ELF-1 (cell line): ENCODE results near the gene TTC28.
"Not testable (repeated sequence)": the region's sequence is repeated elsewhere in the genome, so short reads cannot be mapped to it uniquely, and the experiment has no call there.

Experiments used
- DNase-seq: peaks from one replicate; pipeline ENCODE4 v3.0.0-alpha.2; 2016; ENCODE audit warnings: low read depth, low spot score

The TTC28 gene

DNA sequence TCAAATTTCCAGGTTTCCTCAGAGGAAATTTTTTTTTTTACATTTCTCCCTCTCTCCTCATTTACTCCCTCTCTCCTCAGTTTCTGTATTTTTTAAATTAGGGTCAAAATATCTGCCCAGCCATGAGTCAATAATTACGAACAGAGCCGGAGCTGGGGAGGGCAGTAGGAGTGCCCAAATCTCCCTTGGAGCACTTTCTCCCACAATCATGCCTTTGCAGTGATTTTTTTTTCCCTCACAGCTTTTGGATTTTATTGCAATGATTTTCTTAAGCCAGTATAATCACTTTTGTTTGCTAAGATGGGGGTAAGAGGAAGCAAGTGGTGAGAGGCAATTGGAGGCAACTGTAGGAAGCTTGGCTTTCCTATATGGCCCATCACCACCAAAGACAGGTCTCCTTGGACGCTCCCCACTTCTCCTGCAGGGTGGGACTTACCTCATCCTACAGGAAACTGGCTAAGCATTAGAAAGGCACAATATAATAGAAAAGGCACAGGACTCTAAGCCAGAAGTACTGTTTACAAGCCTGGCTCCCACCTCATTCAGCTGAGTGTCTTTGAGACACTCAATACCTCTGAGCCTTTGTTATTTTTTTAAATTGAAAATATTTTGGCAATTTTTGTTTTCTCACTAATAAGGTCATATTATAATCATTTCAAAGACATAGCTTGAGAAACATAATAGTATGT lies 568.0 kb downstream of the TTC28 start:
- DNase-seq, result no peak

DNA sequence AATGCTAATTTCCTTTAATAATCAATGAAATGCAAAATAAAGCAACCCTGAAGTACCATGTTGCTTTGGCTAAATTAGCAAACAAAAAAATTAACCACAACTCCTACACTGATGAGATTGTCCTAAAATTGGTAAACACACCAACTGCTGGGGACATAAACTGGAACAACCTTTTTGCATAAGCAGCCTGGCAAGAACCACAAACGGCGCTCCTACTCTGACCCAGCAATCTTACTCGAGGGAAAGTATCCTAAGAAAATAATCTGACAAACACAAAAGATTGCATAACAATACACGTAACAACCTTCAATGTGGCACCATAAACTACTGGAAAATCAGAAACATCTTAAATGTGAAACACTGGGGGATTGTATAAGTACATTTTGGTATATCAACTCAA lies 570.8 kb downstream of the TTC28 start:
- DNase-seq, result no peak

DNA sequence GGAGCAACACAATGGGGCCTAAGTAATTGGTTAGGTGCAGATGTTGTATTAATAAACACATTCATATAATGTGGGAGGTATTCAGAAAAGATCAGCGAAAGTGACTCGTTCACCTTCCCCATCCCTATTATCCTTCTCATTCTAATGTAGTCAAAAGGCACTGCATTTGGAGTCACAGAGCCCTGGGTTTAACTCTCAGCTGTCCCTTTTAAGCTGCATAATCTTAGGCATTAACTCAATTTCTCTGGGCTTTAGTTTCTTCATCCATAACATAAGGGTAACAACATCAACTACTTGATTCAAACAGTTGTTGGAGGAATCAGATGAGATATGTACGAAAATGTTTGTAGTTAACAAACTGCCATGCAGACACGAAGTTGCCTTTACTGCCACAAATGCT lies 573.0 kb downstream of the TTC28 start:
- DNase-seq, result no peak

DNA sequence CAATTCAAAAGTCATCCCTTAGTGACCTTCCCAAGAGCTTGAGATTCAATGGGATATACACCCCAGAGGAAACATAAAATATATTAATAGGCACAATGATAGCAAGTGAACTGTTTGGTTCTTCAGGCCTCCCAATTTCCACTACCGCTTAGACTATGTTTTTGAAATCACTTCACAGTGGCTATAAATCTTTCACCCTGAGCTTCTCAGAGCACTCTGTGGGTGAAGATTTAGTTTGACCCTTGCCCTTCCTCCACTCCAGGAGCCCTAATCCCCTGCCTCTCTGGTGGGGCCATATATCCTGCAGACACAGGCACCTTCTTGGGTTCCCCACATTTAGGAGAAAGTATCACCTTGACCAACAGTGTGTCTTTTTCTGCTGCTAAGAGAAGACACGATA lies 573.7 kb downstream of the TTC28 start:
- DNase-seq, result no peak

DNA sequence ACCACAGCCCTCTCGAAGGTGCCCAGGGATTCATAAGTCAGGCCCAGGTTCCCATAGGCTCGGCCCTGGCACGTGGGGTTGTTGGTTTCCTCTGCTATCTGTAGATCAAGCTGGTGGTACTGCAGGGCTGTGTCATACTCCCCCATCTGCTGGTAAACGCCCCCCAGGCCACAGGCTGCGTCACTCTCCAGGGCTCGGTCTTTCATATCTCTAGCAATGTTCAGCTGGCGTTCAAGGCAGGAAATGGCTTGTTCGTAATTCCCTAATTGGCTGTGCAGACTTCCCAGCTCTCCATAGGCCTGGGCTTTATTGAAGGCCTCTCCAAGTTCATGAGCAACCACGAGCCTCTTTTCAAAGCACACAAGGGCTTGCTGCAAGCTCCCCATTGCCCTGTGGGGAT lies 574.2 kb downstream of the TTC28 start:
- no peak for DNase-seq

DNA sequence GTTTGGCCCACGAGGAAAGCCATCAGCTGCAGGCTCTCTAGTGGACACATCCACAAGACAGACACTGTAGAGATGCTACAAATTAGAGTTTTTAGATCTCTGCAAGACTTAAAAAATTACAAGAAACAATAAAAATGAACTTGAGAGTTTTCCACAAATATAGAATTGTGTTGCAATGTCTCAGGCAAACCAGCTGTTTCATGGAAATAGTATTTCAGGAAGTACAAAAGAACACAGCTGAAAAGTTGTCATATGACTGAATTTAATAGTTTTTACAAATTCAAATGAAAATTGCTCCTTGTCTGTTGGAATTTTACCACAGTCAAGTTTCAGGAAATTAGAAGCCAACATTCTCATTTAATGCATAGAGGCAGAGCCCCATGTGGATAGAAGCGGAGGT lies 576.0 kb downstream of the TTC28 start:
- DNase-seq, result no peak

DNA sequence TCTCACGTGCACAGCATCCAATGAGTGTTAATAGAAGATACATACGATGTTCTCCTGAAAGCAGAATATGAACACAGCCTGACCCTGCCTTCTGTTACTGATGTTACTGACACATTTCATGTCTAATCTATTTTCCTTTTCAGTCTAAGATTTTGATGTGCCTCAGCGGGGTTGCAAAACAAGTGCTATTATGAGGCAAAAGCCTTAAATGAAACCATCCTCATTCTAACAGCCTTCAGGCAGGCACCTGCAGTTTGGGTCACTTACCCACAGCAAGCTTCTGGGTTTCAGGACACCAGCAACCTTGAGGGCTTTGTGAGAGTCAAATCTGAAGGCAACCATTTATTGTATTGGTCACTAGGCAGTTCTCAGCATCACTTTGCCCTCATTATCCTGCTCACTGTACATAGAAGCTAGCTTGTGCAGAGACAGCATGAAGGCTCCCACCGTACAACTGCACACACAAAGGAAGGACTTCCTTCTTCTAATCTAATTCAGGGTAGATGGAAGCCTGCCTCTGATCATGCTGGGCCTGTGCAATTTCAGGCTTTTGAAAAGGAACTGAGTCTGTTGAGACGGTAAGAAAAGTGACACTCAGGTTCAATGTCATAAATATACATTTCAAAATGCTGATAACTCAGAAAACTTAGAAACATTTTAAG lies 577.4 kb downstream of the TTC28 start:
- no peak for DNase-seq

DNA sequence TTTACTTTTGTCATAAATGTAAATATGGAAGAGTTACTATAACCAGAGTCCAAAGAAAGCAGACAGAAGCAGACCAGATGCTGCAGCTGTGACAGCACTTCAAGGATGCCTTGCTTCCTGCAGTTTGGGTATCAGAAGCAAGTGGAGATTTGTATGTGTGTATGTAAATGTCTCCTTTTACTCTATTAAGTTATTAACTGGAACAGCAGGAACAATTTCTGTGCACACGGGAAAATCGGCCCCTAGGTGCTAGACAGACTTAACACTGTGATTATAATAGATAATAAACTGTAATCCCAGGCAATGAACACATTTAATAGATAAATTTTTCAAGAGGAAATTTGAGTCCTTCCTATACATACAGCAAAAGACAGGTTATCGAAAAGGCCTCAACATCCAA lies 582.0 kb downstream of the TTC28 start:
- no peak for DNase-seq

DNA sequence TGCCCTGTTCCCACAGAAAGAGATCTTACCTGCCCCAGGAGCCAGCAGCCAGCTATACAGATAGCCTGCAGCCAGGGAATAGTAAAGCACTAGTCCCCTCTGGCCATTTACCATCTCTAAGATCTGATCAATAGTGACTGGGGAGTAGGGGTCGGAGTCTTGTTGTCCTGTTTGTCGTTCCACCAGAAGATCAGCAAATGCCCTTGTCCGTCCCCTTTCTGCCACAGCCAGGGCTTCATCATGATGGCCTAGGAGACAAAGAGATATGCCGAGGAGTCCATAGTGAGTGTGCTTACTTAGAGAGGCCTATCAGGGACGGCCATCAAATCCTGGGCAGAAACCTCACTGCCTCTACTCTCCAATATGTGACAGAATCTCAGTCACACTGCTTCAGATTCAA lies 583.5 kb downstream of the TTC28 start:
- DNase-seq, result no peak

DNA sequence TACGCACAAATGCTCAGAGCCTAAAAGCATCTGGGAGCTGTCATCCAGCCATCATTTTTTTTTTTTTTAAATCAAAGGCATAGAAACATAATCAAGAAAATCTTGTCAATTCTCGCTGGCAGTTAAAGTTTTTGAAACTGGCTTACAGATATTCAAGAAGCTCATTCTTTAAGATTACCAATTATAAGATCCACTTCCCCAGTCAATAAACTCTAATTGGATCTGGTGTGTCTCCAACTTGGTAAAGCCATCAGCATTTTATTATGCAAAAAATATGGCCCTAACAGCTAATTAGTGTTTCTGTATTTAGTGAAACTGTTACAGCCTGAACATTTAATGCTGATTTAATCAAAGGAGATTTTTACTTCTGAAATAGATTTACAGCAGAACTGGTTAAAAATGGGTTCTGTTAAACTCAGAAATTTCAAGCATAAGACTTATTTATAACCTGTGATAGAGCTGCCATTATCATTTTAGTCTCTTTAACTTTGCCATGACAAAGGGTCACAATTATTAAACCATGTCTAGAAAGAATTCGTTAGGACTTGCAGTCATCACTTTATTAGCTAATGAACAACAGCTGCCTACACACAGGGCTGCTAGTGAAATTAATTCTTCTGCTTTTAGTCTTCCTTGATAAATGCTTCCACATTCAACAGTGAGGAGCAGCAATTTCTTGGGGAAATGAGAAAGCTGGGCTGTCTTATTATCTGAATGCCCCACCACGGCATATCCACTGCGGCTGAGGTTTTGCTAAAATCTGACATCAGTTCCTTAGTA lies 584.1 kb downstream of the TTC28 start:
- no peak for DNase-seq

DNA sequence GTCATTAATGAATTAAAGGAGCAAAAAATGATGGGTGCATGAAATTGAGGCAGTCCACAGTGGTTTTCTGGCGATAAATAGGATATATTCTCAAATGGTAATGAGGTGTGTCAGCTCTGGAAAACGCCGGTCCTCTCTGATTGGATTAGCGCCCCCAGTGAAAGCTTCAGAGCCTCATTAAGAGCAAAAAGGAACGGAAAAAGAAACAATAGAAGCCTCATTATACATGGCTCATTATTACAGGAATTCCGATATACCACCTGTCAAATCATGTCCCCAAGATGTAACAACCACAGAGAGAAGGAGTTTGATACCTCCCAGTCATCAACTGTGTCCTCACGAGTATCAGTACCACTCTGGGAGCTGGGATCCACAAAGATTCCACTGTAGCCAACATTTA lies 584.9 kb downstream of the TTC28 start:
- DNase-seq, result no peak

DNA sequence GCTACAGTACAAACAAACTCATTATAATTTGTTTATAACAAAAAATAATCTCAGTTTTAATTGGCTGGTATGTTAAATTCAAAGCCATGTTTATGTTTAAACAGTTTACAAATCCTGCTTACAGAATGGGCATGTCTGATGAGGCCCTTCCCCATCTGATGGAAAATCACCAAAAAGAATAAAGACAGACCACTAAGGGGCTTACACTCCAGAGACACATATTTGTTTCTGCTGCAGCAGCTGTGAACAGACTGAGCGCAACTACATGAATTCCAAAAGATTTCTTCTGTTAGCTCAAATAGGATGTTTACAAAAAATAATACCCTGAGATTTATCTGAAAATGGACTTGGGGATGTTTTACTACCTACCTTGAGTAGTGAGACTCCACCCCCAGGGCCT lies 585.9 kb downstream of the TTC28 start:
- no peak for DNase-seq

DNA sequence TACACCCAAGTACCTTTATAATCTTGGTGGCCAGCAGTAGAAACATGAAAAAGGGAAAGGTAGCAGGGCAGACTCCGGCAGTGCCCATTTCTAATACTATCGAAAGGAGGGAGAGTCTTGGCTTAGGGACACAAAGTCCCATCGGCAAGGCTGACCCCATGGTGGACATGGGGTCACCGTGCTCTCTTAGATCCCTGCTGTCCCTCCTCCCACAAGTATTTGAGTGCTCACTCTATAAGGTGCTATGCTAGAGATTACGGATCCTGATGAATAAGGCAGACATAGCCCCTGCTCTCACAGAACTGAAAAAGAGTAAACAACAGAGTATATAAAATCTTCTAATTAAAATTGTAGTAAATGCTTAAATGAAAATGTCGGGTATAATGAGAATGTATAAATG lies 588.2 kb downstream of the TTC28 start:
- no peak for DNase-seq

DNA sequence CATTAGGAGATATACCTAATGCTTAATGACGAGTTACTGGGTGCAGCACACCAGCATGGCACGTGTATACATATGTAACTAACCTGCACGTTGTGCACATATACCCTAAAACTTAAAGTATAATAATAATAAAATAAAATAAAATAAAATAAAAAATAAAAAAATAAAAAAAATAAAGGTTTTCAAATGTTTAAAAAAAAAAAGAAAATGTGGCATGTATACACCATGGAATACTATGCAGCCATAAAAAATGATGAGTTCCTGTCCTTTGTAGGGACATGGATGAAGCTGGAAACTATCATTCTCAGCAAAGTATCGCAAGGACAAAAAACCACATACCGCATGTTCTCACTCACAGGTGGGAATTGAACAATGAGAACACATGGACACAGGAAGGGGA lies 590.1 kb downstream of the TTC28 start:
- not testable (repeated sequence) for DNase-seq

DNA sequence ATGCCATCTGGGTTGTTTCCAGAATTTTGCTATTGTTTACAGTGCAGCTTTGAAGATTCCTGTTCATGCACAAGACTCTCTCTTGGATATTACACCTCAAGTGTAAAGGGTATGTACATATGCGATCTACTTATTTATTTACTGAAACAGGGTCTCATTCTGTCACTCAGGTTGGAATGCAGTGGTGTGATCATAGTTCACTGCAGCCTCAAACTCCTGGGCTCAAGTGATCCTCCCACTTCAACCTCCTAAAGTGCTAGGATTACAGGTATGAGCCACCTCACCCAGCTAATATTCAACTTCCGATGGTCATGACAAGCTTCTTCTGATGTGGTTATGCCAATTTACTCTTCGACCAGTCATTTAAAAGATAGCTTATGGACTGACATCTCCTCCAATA lies 602.5 kb downstream of the TTC28 start:
- DNase-seq, result no peak

DNA sequence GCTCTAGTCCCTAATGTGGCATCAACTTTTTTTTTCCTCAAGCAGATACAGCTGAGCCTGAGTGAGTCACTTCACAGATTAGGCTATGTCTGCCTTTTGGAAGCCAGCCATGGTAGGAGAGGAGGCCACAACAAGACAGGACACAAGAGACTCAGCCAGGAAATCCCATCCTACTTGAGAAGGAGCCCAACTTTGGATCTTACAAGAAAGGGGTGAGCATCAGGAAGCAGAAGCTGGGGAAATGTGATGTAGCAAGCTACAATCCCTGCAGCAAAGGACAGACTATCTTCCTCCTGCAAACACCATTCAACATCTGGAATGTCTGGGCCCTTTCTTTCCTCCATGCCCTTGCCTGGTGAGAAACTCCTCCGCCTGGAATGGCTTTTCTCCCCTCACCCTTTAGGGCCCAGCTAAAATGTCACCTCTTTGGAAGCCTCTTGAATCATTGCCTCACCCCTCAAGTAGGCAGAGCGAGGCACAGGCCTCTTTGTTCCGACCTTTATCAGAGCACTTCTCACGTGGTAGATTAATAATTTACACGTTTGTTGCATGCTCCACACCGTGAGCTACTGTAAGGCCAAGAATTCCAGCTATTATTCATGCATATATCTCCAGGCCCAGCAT lies 604.2 kb downstream of the TTC28 start:
- no peak for DNase-seq

DNA sequence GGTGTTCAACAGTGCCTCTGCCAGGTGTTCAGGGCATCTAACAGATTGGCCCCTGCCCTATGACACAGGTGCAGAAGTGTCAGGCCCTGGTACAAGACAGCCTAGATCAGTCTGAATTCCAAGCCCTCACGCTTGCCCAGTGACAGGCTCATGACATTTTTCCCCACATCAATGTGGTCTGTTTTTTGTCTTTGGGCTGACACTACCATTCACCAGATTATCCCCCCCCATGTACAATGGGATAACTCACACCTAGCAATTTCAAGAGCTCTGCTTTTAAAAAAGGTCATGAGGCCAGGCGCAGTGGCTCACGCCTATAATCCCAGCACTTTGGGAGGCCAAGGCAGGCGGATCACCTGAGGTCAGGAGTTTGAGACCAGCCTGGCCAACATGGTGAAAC lies 605.1 kb downstream of the TTC28 start:
- DNase-seq, result peak; percentile 21

DNA sequence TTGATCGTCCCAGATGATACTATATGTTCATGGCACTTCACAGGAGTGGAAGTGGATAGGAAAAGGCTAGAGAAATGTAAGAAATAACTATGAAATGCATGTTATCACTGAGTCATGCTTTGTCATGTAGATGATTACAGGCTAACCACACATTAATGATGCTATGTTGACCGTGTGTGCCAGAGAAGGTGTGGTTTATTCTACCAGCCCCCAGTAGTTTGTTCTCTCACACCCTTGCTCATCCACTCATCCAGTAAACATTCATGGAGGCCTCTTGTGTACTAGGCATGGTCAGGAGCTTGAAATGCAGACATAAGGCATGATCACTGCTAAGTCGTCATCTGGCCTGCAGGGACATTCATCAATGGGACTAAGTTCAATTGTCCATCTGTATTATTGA lies 607.6 kb downstream of the TTC28 start:
- DNase-seq, result no peak

DNA sequence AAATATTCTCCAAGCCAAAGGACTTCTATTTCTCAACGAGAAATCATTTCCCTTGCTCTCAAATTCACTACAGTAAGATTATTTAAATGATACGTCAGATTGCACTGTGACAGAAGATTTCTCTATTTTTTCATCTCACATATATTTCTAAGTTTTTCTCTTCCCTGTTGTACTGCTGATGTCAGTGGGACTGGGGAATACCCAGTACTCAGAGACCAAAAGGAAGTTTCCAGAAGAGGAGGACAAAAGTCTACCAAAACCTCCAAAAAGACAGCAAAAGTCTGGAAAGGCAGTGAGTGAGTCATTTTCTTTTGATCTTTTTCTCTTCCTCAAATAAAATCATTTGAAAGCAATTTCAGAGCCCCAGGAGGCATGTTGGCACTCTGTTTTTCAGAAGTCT lies 610.8 kb downstream of the TTC28 start:
- DNase-seq, result no peak

DNA sequence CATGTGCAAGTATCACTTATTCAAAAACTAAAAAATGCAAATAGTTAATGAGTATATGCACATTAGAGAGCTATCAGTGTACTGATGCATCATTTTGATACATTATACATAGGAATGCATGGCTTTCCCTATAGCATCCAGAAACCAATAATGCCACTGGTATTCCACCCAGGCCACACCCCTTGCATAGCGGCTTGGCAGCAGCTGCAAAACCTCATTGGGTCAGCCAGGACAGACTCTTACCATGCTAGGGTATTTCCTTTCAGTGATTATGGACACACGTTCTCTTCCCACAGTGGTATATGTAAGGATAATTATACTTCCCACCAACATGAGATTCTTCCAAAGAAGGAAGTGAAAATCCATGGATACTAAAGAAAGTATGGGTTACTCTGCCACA lies 614.7 kb downstream of the TTC28 start:
- DNase-seq, result no peak

DNA sequence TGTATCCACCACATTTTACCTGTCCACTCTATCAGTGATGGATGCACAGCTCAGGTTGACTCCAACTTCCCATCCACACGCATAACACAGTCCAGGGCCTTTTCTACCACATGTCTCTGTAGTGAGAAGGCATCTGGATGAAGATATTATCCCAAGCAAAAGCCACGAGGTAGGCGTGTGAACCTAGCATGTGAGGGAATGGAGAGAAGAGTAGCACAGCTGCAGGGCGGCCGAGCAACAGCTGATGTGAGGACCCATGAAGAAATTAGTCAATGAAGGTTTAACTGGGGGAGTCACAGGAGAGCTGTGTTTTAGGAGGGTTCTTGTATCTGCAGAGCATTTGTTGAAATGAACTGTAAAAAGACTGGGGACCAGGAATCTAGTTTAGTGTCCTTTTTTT lies 616.0 kb downstream of the TTC28 start:
- no peak for DNase-seq

DNA sequence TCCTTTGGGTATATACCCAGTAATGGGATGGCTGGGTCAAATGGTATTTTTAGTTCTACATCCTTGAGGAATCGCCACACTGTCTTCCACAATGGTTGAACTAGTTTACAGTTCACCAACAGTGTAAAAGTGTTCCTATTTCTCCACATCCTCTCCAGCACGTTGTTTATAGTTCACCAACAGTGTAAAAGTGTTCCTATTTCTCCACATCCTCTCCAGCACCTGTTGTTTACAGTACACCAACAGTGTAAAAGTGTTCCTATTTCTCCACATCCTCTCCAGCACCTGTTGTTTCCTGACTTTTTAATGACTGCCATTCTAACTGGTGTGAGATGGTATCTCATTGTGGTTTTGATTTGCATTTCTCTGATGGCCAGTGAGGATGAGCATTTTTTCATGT lies 619.0 kb downstream of the TTC28 start:
- DNase-seq, result not testable (repeated sequence)

DNA sequence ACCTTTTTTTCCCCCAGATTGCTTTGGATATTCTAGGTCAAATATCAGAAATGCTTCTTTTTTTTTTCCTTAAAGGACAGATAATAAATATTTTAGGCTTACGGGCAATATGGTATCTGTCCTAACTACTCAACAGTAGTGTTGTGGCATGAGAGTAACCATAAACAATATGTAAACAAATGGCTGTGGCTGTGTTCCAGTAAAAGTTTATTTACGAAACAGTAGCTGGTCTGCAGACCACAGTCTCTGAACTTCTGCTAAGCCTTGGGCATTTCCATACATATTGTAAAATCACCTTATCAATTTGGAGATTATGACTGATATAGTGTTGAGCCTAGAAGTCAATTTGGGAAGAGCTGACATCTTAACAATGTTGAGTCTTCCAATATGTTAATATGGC lies 621.6 kb downstream of the TTC28 start:
- DNase-seq, result no peak
